ENCODE measurements around the gene CENPH.

DNA sequence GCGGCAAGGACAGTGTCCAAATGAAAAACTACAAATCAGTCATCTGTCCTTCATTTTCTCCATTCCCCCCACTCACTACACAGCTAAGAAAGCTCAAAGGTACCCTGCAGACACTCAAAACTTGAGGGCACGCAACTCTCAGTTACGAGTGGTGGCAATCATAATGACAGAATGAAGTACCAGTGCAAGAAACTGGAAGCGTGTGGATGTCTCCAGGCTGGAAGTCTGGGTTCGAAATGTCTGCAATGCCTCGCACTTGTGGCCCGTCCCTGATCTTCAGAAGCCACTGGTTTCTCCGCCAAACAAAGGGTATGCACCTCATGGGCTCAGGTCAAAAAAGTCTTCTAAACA lies 597 bp upstream of the CENPH start:
- TF ChIP-seq, protein P1, sequence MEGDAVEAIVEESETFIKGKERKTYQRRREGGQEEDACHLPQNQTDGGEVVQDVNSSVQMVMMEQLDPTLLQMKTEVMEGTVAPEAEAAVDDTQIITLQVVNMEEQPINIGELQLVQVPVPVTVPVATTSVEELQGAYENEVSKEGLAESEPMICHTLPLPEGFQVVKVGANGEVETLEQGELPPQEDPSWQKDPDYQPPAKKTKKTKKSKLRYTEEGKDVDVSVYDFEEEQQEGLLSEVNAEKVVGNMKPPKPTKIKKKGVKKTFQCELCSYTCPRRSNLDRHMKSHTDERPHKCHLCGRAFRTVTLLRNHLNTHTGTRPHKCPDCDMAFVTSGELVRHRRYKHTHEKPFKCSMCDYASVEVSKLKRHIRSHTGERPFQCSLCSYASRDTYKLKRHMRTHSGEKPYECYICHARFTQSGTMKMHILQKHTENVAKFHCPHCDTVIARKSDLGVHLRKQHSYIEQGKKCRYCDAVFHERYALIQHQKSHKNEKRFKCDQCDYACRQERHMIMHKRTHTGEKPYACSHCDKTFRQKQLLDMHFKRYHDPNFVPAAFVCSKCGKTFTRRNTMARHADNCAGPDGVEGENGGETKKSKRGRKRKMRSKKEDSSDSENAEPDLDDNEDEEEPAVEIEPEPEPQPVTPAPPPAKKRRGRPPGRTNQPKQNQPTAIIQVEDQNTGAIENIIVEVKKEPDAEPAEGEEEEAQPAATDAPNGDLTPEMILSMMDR (IDR thresholded peaks at IDR 0.05): no peak
- no peak for TF ChIP-seq POLR2A (IDR thresholded peaks at IDR 0.05)

Data from uterus (tissue), 2 donors.